A673 (cell line): Measurements from ENCODE around the gene PLEKHA6.

Source experiments
- CTCF ChIP-seq: fragments of 300-800, 200-600 bp; sonication (generic); conservative IDR thresholded peaks from 2 replicates; pipeline ENCODE4 v1.5.1; 2017; ENCODE audit warnings: low read depth, mild to moderate bottlenecking, antibody characterized with exemption, low read length, moderate library complexity, mixed read lengths
- EZH2 ChIP-seq: fragments of 200-600 bp; sonication (generic); IDR thresholded peaks from 2 replicates; pipeline ENCODE4 v1.6.1; 2017; ENCODE audit warnings: borderline replicate concordance, low read depth, mild to moderate bottlenecking, mixed read lengths, antibody characterized with exemption, low read length; ENCODE audit not compliant: poor library complexity, severe bottlenecking

GRCh38 chr1:204261266-204261665 lies 98.5 kb downstream of the PLEKHA6 start:
- TF ChIP-seq CTCF, result no peak
- TF ChIP-seq EZH2, result no peak
